Glomerular endothelial cell (primary cell): Measurements from ENCODE around the gene DCAF15. TPM values are rescaled to one million over a fixed set of nuclear protein-coding genes. Genes with fewer than 3 reads are reported as not detected.

Experiments
- DNase-seq: peaks from one replicate; pipeline ENCODE4 v3.0.0-alpha.2; 2011; ENCODE audit warnings: low read depth, low spot score; ENCODE audit errors: extremely low read depth
- total RNA-seq: library from RNA; depleted of rRNA; stranded (reverse); fragments of >200 nt; gene quantifications from 2 replicates; pipeline ENCODE4 v1.2.3, GENCODE V29; 2015

Gene DCAF15
- total RNA-seq, 1 donor from 2014 or later: 30.0 TPM

DNA sequence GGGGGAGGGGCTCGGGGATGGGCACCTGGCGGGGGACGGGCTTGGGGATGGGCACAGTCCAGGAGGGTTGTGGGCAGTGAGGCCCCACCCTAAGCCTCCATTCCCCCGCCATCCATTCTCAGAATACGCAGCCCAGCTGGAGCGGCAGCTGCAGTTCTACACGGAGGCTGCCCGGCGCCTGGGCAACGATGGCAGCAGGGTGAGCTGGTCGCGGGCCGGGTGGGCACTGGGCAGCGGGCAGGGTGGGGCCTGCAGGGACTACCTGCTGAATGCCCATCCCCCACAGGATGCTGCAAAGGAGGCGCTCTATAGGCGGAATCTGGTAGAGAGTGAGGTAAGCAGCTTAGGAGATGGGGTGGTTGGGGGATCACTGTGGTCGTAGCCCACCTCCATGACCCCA lies 22.4 kb upstream of the DCAF15 start:
- no peak for DNase-seq

DNA sequence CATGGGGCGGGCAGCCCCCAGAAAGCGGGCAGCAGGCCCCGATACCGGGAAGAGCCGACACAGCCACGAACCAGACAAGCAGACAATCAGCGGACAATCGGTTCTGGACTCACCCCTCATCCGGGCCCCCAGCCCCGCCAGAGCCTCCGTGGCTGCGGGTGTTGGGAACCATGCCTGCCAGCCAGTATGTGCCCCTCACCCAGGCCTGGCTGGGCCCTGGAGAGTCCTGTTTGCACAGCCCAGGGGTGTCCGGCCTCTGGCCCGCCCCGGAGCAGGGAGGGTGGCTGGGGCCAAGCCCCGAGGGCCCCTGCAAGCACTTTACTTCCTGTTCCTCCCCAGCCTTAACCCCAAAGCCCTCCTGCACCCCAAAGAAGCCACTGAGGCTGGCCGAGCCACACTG lies 21.9 kb upstream of the DCAF15 start:
- DNase-seq: no peak

DNA sequence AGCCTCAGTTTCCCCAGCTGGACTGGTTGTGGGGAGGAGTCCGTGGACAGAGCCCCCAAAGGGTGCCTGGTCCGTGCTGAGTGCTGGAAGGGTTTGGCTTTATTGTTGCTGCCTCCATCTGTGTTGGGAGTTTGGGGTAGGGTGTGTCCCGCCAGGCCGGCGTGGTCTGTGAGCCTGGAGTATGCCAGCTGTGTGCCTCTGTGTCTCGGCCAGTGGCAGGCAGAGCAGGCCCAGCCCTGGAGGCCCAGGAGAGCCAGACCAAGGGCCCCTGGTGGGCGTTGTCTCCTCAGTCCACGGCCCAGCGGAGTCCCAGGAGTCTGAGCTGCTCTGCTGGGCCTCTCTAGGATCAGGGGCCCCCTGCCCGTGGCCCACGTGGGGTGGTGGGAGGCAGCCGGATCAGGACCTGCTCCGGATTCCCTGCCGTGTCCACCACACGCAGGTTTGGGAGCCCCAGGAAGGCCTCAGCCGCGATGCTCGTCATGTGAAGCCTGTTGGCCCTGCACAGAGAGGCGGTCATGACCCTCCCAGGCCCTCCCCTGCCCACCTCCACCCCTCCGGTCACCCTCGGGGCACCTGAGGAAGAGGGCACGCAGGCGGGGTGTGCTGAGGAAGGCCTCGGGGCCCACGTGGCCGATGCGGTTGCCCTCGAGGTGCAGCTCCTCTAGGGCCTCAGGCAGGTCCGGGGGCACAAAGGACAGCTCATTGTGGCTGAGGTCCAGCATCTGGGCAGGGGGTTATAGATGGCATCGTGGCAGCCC lies 20.7 kb upstream of the DCAF15 start:
- no peak for DNase-seq

DNA sequence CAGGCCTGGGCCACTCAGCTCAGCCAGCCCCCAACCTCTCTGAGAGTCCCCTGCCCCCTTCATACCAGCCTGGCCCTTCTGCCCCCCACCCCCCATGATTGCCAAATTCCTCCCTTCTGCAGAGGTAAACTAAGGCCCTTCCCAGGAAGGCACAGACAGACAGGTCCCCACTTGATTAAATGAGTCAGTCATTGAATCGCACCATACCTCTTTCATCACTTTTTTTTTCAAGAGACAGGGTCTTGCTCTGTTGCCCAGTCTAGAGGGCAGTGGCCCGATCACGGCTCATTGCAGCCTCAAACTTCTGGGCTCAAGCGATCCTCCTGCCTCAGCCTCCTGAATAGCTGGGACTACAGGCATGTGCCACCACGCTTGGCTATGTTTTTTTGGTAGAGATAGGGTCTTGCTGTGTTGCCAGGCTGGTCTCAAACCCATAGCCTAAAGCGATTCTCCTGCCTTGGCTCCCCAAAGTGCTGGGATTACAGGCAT lies 20.1 kb upstream of the DCAF15 start:
- no peak for DNase-seq

DNA sequence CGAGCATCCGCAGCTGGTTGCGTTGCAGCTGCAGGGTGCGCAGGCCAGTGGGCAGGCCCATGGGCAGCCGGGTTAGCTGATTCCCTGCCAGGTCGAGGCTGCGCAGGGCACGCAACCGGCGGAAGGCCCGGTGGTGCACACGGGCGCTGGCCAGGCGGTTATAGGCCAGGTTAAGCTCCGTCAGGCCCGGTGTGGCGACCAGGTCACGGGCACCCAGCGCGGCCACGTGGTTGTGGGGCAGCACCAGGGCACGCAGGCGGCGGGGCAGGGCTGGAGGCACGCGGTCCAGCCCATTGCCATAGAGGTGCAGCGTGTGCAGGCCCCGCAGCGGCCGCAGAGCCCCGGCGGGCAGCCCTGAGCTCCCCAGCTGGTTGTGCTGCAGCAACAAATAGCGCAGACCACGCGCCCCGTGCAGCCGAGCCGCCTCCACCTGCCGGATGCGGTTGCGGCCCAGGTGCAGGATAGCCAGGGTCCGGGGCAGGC lies 19.4 kb upstream of the DCAF15 start:
- DNase-seq: no peak

DNA sequence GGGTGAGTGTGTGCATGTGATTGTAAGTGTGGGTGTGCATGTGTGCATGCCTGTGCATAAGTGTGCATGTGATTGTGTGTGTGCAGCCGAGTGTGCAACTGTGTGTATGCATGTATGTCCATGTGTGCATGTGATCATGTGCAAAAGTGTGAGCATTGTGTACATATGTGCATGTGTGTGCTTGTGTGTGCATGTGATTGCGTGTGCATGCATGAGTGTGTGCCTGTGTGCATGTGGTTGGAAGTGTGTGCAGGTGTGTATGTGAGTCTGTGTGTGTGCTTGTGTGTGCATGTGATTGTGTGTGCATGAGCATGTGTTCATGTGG lies 17.6 kb upstream of the DCAF15 start:
- DNase-seq: no peak

DNA sequence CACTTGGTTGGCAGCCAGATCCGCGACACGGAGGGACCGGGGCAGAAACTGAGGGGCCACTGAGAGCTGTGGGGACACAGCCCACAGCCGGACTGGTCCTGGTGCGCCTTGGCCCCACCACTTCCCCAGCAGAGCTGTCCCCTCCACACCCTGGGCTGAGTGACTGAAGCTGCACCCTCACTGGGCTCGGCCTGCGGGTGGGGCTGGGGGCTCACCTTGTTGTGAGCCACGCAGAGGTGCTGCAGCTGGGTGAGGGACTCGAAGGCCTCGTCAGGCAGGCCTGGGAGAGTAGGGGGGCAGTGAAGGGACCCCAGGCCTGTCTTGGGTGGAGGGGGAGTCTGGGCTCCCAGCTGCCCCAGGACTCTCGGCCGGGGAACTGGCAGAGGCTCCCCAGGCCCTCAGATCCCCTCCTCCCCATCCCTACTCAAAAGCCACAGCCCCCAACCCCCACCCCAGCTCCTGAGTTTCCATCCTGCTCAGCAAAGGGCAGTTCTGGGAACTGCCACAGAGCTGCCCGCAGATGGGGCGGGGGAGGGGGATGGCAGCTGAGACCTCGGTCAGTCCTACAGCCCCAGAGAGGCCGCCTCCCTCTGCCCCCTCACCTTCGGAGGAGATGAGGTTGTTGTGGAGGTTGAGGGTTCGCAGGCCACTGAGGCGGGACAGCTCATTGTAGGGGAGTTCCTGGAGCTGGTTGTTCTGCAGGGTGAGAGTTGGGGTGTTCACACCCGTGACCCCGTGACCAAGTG lies 16.4 kb upstream of the DCAF15 start:
- no peak for DNase-seq

DNA sequence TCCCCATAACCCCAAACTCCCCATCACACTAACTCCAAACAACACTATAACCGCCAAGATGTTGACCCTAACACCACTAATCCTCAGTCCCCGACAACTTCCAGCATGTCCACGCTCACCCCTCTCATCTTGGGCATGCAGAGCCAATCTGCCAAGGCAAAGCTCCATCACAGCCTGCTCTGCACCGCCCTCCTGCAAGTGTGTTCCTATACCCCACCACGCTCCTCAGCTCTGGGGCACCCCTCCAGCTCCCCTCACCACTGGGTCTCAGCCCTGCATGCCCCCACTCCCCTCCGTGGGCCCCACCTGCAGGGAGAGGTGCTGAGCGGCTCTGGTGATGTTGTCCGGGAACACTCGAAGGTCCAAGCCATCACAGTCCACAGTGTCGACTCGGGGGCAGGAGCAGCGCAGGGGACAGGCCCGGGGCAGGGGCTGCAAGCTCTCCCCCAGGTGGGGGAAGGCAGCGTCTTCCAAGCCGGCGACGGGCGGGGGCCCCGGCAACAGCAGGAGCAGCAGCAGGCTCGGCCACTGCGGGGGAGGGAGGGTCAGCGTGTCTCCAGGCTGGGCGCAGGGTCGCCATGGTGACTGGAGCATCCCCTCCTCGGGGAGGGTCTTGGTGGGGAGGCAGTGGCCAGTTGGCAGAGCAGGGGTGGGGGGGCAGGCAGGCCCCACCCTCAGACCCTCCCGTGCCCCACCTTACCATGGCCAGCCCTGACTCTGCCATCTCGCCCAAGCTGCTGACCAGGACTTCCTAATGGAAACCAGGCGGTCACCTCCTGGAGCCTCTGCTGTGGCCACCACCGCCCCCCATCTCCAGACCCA lies 14.6 kb upstream of the DCAF15 start:
- no peak for DNase-seq

DNA sequence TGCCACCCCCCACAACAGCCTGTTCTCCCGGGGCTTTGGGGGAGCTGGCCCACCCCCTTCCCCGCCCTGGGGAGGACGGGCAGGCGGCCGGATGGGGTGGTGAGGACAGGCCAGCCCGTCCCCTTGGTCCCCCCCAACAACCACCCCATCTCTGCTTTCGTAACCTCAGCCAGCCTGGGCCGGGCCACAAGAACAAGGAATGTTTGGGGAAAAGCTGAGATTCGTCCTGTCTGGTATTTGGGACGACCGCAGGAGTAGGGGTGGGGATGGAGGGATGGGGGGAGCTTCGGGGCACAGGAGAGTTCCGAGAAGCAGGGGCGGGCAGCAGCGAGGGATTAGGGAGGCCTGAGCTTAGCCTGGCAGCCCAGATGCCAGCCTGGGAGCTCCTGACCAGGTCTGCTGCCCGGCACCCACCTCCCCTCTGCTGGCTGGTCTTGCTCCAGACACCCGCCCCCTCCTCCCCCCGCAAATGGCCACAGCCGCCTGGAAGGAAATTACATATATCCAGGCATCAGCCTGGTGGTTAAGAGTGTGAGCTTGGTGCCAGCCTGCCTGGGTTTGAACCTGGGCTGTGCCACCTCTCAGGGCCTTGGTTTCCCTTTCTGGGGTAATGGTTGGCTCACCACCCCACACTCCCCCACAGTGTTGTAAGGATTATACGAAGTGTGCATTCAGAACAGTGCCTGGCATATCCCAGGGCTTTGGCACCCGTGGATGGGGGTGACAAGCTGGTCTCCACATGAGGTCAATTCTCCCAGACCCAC lies 13.8 kb upstream of the DCAF15 start, which contains the start of gene PODNL1:
Gene PODNL1 (minus strand): TSS at position 117 of the 764 bp plus-strand sequence. CDS start 236 bp downstream, outside the sequence.
- no peak for DNase-seq

DNA sequence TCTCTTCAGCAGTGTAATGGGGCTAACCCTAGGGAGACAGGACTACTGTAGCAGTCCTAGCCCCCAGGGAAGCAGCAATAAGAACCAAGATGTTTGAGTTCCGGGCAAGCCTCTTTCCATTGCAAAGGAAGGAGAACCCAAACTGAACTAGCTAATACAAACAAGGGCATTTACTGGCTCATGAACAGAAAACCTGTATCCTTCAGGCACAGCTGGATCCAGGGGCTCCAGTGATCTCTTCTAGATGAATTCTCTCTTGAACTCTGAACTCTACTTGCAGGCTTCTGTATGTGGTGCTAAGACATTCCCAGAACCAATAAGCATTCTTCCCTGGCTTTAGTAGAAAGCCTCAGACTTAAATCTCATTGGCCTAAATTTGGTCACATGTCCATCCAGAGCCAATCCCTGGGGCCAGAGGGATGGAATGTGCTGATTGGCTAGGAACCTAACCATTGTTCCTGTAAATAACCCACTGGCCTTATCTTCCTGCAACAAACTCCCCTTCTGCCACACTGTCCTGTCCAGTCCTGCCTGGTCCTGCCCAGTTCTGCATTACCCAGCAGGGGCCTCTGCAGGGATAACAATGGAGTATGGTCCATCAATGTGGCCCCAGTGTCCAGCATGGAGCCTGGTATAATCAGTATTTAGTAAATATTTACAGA lies 10.2 kb upstream of the DCAF15 start:
- DNase-seq: no peak

DNA sequence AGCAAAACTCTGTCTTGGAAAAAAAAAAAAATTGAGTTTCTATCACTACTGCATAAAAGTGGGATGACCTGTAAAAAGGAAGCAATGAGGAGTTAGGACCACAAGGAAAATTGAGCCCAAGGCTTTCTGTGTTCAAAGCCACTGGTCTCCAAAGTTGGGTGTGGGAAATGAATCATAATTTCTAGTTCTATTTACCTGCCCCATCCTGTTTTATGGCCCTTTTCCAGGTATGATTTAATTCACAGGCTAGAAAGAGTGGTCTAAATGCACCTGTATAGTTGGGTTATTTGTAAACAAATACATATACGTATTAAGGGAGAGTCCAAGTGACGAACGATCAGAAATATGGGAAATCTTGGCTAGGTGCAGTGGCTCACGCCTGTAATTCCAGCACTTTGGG lies 5.9 kb upstream of the DCAF15 start:
- no peak for DNase-seq

DNA sequence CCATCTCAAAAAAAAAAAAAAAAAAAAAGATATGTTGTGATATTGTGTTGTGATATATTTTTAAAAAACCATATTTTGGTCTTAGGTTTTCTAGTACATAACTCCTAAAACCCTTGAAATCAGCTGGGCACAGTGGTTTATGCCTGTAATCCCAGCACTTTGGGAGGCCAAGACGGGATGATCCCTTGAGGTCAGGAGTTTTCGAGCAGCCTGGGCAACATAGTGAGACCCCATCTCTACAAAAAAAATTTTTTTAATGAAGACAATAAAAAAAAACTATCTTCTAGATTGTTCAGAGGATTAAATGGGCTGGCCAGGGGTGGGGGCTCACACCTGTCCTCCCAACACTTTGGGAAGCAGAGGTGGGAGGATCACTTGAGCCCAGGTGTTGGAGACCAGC lies 1.3 kb upstream of the DCAF15 start:
- DNase-seq: no peak

DNA sequence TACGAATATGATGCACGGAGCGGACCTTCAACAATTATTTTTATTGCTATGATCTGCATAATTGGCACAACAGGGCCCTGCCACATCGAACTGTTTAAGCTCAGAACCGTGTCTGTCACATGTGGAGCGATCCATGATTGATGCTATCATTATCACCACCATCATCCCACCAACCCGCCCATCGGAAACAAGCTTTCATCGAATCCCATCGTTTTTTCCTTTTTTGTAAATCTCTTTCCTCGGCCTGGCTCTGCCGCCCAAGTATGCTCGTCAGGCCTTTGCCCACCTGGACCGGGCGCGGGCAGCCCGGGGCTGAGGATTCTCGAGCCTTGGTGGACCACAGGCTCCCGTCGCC lies 533 bp upstream of the DCAF15 start:
- no peak for DNase-seq

DNA sequence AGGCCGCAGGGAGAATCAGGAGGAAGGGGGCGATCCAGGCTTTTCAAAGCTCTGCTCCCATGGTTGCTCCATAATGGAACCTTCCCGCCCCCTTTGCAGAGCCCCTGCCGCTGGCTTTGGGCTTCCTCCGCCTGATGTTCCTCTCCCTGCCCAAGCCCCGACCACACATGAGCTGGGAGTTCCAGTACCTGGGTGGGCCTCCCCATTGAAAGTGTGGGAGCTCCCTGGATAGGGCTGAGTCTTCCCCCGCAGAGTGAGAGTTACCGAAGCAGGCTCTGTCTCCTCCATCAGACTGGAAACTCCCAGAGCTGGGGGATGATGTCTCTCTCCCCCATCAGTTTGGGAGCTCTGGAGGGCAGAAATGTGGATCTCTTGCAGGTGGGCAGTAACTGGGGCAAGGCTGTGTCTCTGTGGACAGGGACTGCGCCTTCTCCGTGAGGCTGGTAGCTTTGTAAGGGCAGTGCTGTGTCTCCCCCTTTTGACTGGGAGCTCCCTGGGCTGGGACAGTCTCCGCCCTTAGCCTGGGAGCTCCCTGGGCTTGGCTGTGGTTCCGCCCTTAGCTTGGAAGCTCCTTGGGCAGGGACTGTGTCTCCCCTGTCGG lies 722 bp downstream of the DCAF15 start:
- no peak for DNase-seq

DNA sequence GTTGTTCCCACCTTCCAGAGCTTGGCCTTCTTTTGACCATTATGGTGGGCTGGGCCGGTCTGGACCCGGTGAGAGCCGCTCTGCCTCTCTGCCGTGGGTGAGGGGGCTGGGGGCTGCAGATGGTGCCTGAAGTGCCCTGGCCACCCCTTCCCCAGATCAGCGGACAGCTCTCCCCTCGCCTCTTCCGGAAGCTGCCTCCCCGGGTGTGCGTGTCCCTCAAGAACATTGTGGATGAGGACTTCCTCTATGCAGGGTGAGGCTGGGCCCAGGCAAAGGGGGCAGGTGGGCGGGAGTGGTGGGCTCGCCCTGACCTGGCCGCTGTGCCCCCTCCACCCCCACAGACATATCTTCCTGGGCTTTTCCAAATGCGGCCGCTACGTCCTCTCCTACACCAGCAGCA lies 1.9 kb downstream of the DCAF15 start:
- no peak for DNase-seq

DNA sequence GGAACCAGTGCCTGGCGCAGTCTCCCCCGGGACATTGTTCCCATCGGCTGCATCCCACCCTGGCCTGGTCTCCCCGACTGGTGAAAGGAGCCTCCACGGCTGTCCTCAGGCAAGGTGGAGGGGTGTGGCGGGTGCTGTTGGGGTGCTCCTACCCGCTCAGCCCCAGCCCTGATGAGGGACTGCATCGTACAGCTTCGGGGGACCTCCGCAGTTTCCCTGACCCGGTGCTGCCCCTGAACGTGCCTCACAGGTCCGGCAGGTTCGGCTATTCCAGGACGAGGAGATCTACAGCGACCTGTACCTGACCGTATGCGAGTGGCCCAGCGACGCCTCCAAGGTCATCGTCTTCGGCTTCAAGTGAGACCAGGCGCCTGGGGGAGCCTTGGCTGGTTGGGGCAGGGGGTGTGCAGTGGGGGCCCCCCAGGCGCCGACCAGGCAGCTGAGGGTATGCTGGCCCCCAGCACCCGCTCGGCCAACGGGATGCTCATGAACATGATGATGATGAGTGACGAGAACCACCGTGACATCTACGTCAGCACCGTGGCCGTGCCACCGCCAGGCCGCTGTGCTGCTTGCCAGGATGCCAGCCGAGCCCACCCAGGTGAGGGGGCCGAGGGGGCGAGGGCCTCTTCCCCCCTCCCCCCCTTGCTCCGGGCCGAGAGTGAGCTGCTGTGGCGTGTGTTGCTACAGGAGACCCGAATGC lies 3.5 kb downstream of the DCAF15 start:
- no peak for DNase-seq

DNA sequence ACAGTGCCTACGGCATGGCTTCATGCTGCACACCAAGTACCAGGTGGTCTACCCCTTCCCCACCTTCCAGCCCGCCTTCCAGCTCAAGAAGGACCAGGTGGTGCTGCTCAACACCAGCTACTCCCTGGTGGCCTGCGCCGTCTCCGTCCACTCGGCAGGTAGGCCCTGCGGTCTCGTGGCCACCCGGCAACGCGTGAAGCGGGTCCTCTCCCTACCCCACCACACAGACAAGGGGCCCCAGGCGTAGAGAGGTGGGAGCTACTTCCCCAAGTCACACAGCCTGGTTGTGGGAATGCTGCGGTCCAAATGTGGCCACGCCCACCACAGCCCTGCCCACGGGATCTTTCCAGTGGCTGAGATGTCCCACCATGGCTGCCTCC lies 4.0 kb downstream of the DCAF15 start:
- DNase-seq: no peak

DNA sequence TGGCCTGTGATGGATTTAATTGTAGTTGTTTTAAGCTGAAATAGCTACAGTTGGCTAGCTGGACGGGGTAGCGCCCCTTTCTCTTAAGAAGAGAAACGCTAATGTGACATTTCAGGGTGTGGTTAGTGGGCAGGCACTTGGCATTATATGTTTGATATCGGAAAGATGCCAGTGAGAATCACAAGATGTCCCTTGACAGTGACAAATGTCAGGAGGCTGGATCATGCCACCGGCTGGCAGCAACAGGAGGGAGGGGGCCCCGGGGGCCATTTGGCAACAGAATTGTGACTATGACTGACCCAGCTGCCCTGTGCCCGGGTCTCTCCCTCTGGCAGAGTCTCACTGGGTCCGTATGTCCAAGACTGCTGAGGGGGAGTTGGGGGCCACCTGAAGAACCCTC lies 4.7 kb downstream of the DCAF15 start:
- no peak for DNase-seq

DNA sequence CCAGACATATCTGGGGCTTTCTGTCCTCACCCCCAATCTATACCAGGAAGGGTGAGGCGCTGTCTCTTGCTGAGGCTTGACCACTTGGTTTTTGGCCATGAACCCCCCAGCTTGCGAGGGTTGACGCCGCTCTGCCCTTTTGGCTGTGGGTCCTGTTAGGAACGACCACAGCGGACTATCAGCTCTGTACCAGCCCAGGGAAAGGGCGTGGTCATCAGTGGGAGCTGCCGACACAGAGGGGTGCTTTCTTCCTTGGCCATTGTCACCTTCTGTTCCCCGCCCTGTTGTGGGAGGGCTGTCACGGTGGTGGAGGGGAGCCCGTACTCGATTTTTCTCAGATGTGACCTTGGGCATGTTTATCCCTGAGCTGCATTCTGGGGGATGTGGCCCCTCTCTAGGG lies 5.7 kb downstream of the DCAF15 start:
- no peak for DNase-seq
